IMR-90 (cell line): Measurements from ENCODE around the gene ZDHHC14. TPM values are rescaled to one million over a fixed set of nuclear protein-coding genes. Genes with fewer than 3 reads are reported as not detected.

Experiments used
- ATAC-seq: fragments of 200-7000 bp; cut with Tn5 transposase; 2 replicates; pipeline ENCODE4 v1.9.1; 2020; ENCODE audit warnings: low read depth, mild to moderate bottlenecking, moderate library complexity
- BruUV-seq: library from RNA; stranded (reverse); fragments of 400-500 nt; replicated peaks from 2 replicates; lab custom pipeline; 2021; lab: Mats Ljungman, UMichigan
- CTCF ChIA-PET: fragments of 300-600 bp; formaldehyde crosslinking; extraction: SDS; loops from one replicate; lab custom pipeline; 2021; ENCODE audit warnings: antibody characterized with exemption; lab: Yijun Ruan, JAX
- POLR2A ChIA-PET: fragments of 300-600 bp; sonication (Branson Sonifier 250); formaldehyde crosslinking; loops from one replicate; lab custom pipeline; 2022; ENCODE audit warnings: antibody characterized with exemption; ENCODE audit not compliant: unreplicated experiment; lab: Charles Lee
- DNase-seq: peaks from one replicate; pipeline ENCODE4 v3.0.0; 2013
- H2AFZ ChIP-seq: replicated peaks from 2 replicates; pipeline ENCODE3; 2013; ENCODE audit warnings: low read length, mild to moderate bottlenecking; ENCODE audit not compliant: poor library complexity
- H2AK5ac ChIP-seq: 2 replicates; pipeline ENCODE4 v1.6.1; 2013; ENCODE audit warnings: low read depth, low read length, inconsistent platforms
- H2AK9ac ChIP-seq: replicated peaks from 2 replicates; pipeline ENCODE3; 2013; ENCODE audit warnings: mild to moderate bottlenecking, low read depth, low read length, moderate library complexity; ENCODE audit not compliant: poor library complexity
- H2BK120ac ChIP-seq: 2 replicates; pipeline ENCODE4 v1.6.1; 2013; ENCODE audit warnings: low read depth, low read length, inconsistent platforms
- H2BK15ac ChIP-seq: 3 replicates; pipeline ENCODE4 v1.6.1; 2013; ENCODE audit warnings: low read depth, low read length, inconsistent platforms
- H2BK20ac ChIP-seq: 2 replicates; pipeline ENCODE4 v1.6.1; 2013; ENCODE audit warnings: low read depth, mild to moderate bottlenecking, inconsistent platforms, low read length, moderate library complexity
- H2BK5ac ChIP-seq: 2 replicates; pipeline ENCODE4 v1.6.1; 2013; ENCODE audit warnings: mild to moderate bottlenecking, low read depth, low read length, inconsistent platforms; ENCODE audit not compliant: poor library complexity, severe bottlenecking
- H3K14ac ChIP-seq: replicated peaks from 2 replicates; pipeline ENCODE4 v1.6.1; 2013; ENCODE audit warnings: low read depth, low read length, inconsistent platforms
- H3K18ac ChIP-seq: 2 replicates; pipeline ENCODE4 v1.6.1; 2013; ENCODE audit warnings: low read depth, low read length, control low read depth
- H3K23ac ChIP-seq: 2 replicates; pipeline ENCODE4 v1.6.1; 2013; ENCODE audit warnings: low read depth, low read length, inconsistent platforms
- H3K27ac ChIP-seq: 2 replicates; pipeline ENCODE4 v1.5.1; 2013; ENCODE audit warnings: mild to moderate bottlenecking, control low read depth, low read length; ENCODE audit not compliant: insufficient read depth
- H3K27me3 ChIP-seq: 2 replicates; pipeline ENCODE4 v1.6.1; 2013; ENCODE audit warnings: low read length; ENCODE audit not compliant: control insufficient read depth, insufficient read depth
- H3K36me3 ChIP-seq: 2 replicates; pipeline ENCODE4 v1.6.1; 2013; ENCODE audit warnings: low read length, mixed read lengths; ENCODE audit not compliant: control insufficient read depth, insufficient read depth
- H3K4ac ChIP-seq: 2 replicates; pipeline ENCODE4 v1.6.1; 2013; ENCODE audit warnings: low read depth, low read length, inconsistent platforms
- H3K4me1 ChIP-seq: 2 replicates; pipeline ENCODE4 v1.6.1; 2013; ENCODE audit warnings: low read length, mixed read lengths; ENCODE audit not compliant: control insufficient read depth, insufficient read depth
- H3K4me2 ChIP-seq: 2 replicates; pipeline ENCODE4 v1.6.1; 2013; ENCODE audit warnings: low read depth, mild to moderate bottlenecking, control low read depth, low read length, moderate library complexity
- H3K4me3 ChIP-seq: 2 replicates; pipeline ENCODE4 v1.5.1; 2013; ENCODE audit warnings: low read depth, mild to moderate bottlenecking, control low read depth, low read length, moderate library complexity; ENCODE audit not compliant: insufficient read depth
- H3K56ac ChIP-seq: 2 replicates; pipeline ENCODE4 v1.6.1; 2013; ENCODE audit warnings: low read length, inconsistent platforms; ENCODE audit not compliant: insufficient read depth; ENCODE audit errors: extremely low read depth
- H3K79me1 ChIP-seq, 2 experiments: 2 replicates each; pipeline ENCODE4 v1.6.1; 2013; ENCODE audit warnings: low read length in 2 of 2, inconsistent platforms in 1 of 2, low read depth in 1 of 2
- H3K9ac ChIP-seq: 2 replicates; pipeline ENCODE4 v1.6.1; 2013; ENCODE audit warnings: low read depth, low read length, control low read depth
- H3K9me1 ChIP-seq: 2 replicates; pipeline ENCODE4 v1.6.1; 2013; ENCODE audit warnings: low read length, inconsistent platforms; ENCODE audit not compliant: insufficient read depth
- H3K9me3 ChIP-seq: 2 replicates; pipeline ENCODE4 v1.6.1; 2013; ENCODE audit warnings: low read length; ENCODE audit not compliant: control insufficient read depth, insufficient read depth
- H4K20me1 ChIP-seq: 2 replicates; pipeline ENCODE4 v1.6.1; 2013; ENCODE audit warnings: low read length, inconsistent platforms; ENCODE audit not compliant: insufficient read depth
- H4K5ac ChIP-seq: 2 replicates; pipeline ENCODE4 v1.6.1; 2013; ENCODE audit warnings: mild to moderate bottlenecking, low read depth, low read length, control low read depth
- H4K8ac ChIP-seq, 2 experiments: 2 replicates each; pipeline ENCODE4 v1.6.1; 2013; ENCODE audit warnings: low read depth in 2 of 2, low read length in 2 of 2, control low read depth in 1 of 2, inconsistent platforms in 1 of 2
- H4K91ac ChIP-seq: 2 replicates; pipeline ENCODE4 v1.6.1; 2013; ENCODE audit warnings: low read depth, low read length, inconsistent platforms; ENCODE audit not compliant: insufficient read depth
- BHLHE40 ChIP-seq: fragments of 150-350 bp; IDR thresholded peaks from 2 replicates; pipeline ENCODE4 v1.6.1; 2016; ENCODE audit warnings: mild to moderate bottlenecking, low read depth, low read length
- CEBPB ChIP-seq: IDR thresholded peaks from 2 replicates; pipeline ENCODE4 v1.6.1; 2012; ENCODE audit warnings: low read depth, low read length, improper control_type of control experiment
- CTCF ChIP-seq: conservative IDR thresholded peaks from 2 replicates; pipeline ENCODE4 v1.5.1; 2012; ENCODE audit warnings: mild to moderate bottlenecking, low read depth, low read length, improper control_type of control experiment
- MAFK ChIP-seq: IDR thresholded peaks from 2 replicates; pipeline ENCODE4 v1.6.1; 2012; ENCODE audit warnings: low read depth, low read length, improper control_type of control experiment
- MAZ ChIP-seq: IDR thresholded peaks from 2 replicates; pipeline ENCODE4 v1.6.1; 2012; ENCODE audit warnings: low read depth, mild to moderate bottlenecking, low read length, improper control_type of control experiment, moderate library complexity, borderline replicate concordance
- MXI1 ChIP-seq: IDR thresholded peaks from 2 replicates; pipeline ENCODE4 v1.6.1; 2012; ENCODE audit warnings: low read depth, mild to moderate bottlenecking, low read length, moderate library complexity, borderline replicate concordance
- NFE2L2 ChIP-seq: fragments of 150-350 bp; IDR thresholded peaks from 2 replicates; pipeline ENCODE4 v1.6.1; 2016; ENCODE audit warnings: low read depth, mild to moderate bottlenecking, low read length
- POLR2A ChIP-seq: IDR thresholded peaks from 2 replicates; pipeline ENCODE4 v1.6.1; 2012; ENCODE audit warnings: mild to moderate bottlenecking, low read depth, low read length
- RAD21 ChIP-seq: IDR thresholded peaks from 2 replicates; pipeline ENCODE4 v1.6.1; 2012; ENCODE audit warnings: low read length, improper control_type of control experiment
- RCOR1 ChIP-seq: IDR thresholded peaks from 2 replicates; pipeline ENCODE4 v1.6.1; 2012; ENCODE audit warnings: mild to moderate bottlenecking, low read length, improper control_type of control experiment; ENCODE audit not compliant: insufficient replicate concordance
- RFX5 ChIP-seq: IDR thresholded peaks from 2 replicates; pipeline ENCODE4 v1.8.0; 2012; ENCODE audit warnings: low read depth, mild to moderate bottlenecking, low read length, moderate library complexity
- SMC3 ChIP-seq: fragments of 150-350 bp; IDR thresholded peaks from 2 replicates; pipeline ENCODE4 v1.6.1; 2016; ENCODE audit warnings: low read depth, mild to moderate bottlenecking, antibody characterized with exemption, low read length, moderate library complexity
- WGBS, 2 experiments: methylation state at CpG; one replicate each; pipeline versions ENCODE4 v1.1.5 to v1.1.7; 2013; ENCODE audit warnings: missing lambda C conversion rate in 2 of 2; ENCODE audit not compliant: insufficient read length in 1 of 2; ENCODE audit errors: extremely low coverage in 2 of 2; 5-methylcytosine and 5-hydroxymethylcytosine counted together
- dilution Hi-C: fragments of 300-500 bp; cut with HindIII; formaldehyde crosslinking; loops from one replicate; pipeline ENCODE4 v1.14.3; 2018; ENCODE audit warnings: low sequenced_read_pairs; ENCODE audit not compliant: unreplicated experiment
- in situ Hi-C: fragments of 300-500 bp; cut with MboI; formaldehyde crosslinking; loops from 3 replicates; pipeline ENCODE4 v1.14.3; 2019; ENCODE audit warnings: low sequenced_read_pairs, inconsistent platforms, mixed read lengths
- intact Hi-C: fragments of 100-400 bp; cut with micrococcal nuclease; formaldehyde crosslinking; loops from 2 replicates; pipeline ENCODE4 v1.10.0; 2022
- polyA plus RNA-seq, 3 experiments: library from polyadenylated mRNA; depleted of rRNA; stranded (reverse); fragments of >200 nt; gene quantifications; 2 replicates each; pipeline ENCODE4 v1.2.3, GENCODE V29; 2012; ENCODE audit warnings: low replicate concordance in 1 of 3
- total RNA-seq: library from RNA; depleted of rRNA; stranded (reverse); fragments of >200 nt; gene quantifications from 2 replicates; pipeline ENCODE4 v1.2.3, GENCODE V29; 2012
- TF ChIP-seq, protein P1 (sequence below): fragments of 150-350 bp; IDR thresholded peaks from 2 replicates; pipeline ENCODE4 v1.6.1; 2016; ENCODE audit warnings: low read depth, mild to moderate bottlenecking, low read length, moderate library complexity, borderline replicate concordance
- TF ChIP-seq, protein P2 (sequence below): fragments of 150-350 bp; IDR thresholded peaks from 2 replicates; pipeline ENCODE4 v1.6.1; 2017; ENCODE audit warnings: mild to moderate bottlenecking, antibody characterized with exemption, low read length, low read depth

The ZDHHC14 gene
- total and polyA plus RNA-seq, 2 of the 4 experiments (the other 2 are of a cell fraction), result 0.90 to 2.0 TPM

- H2AK5ac ChIP-seq, result no peak overlapping the region
- H3K36me3 ChIP-seq, result no peaks in the 10 kb centered on the region
- no peak overlapping the region for H2BK5ac ChIP-seq
- H3K79me1 ChIP-seq, result no peaks in the 10 kb centered on the region
- no TSS peak for BruUV-seq
- no peaks in the 10 kb centered on the region for H3K27me3 ChIP-seq
- no peak overlapping the region for H2BK120ac ChIP-seq
- H2AK9ac ChIP-seq, result no peak overlapping the region
- in situ Hi-C loops, result no loop called here
- no peak overlapping the region for H3K4me3 ChIP-seq
- H4K20me1 ChIP-seq, result no peaks in the 10 kb centered on the region
- H3K4ac ChIP-seq, result no peak overlapping the region
- no peak overlapping the region for H4K91ac ChIP-seq
- H2AFZ ChIP-seq, result no peak overlapping the region
- H3K9me1 ChIP-seq, result no peaks in the 10 kb centered on the region
- no peak overlapping the region for H4K5ac ChIP-seq
- H4K8ac ChIP-seq, result no peak overlapping the region
- peaks cover 3% of the 10 kb centered on the region; the same call in 1 of the 2 replicates for H3K4me1 ChIP-seq
- no peak overlapping the region for H3K23ac ChIP-seq
- dilution Hi-C loops, result no loop called here
- H2BK20ac ChIP-seq, result no peak overlapping the region
- no peak overlapping the region for H3K18ac ChIP-seq
- no peak overlapping the region for H3K4me2 ChIP-seq
- ChIA-PET POLR2A (interaction anchor here (0.5 kb wide), 1 partner anchor 640 kb away, joined by 4 read pairs; no protein-coding TSS in a partner anchor), CTCF (interaction anchor here (0.6 kb wide), 1 partner anchor 38 kb away, joined by 3 read pairs; no protein-coding TSS in a partner anchor)
- no peak overlapping the region for H3K56ac ChIP-seq
- no CpG with 5 or more reads among the region's 10 CpGs for WGBS, 2 experiments
- DNase-seq (no peak), ATAC-seq (no peak)
- H3K14ac ChIP-seq, result no peak overlapping the region
- intact Hi-C loops, result no loop called here
- H3K9me3 ChIP-seq, result no peaks in the 10 kb centered on the region
- H3K27ac ChIP-seq, result no peak overlapping the region
- no peak overlapping the region for H3K9ac ChIP-seq
- H2BK15ac ChIP-seq, result no peak overlapping the region
- TF ChIP-seq RAD21 (no peak), CTCF (no peak), MXI1 (no peak), MAZ (no peak), NFE2L2 (no peak), SMC3 (no peak), POLR2A (no peak), RCOR1 (no peak), BHLHE40 (no peak), CEBPB (no peak), MAFK (no peak), RFX5 (no peak)
- TF ChIP-seq, protein P1, sequence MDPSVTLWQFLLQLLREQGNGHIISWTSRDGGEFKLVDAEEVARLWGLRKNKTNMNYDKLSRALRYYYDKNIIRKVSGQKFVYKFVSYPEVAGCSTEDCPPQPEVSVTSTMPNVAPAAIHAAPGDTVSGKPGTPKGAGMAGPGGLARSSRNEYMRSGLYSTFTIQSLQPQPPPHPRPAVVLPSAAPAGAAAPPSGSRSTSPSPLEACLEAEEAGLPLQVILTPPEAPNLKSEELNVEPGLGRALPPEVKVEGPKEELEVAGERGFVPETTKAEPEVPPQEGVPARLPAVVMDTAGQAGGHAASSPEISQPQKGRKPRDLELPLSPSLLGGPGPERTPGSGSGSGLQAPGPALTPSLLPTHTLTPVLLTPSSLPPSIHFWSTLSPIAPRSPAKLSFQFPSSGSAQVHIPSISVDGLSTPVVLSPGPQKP, result no peak
- TF ChIP-seq, protein P2, sequence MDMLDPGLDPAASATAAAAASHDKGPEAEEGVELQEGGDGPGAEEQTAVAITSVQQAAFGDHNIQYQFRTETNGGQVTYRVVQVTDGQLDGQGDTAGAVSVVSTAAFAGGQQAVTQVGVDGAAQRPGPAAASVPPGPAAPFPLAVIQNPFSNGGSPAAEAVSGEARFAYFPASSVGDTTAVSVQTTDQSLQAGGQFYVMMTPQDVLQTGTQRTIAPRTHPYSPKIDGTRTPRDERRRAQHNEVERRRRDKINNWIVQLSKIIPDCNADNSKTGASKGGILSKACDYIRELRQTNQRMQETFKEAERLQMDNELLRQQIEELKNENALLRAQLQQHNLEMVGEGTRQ, result no peak
Observed at GRCh38 chr6:157521362-157522335, 140.7 kb downstream of the ZDHHC14 start.
